GM13976 (cell line): ENCODE measurements around the gene SLC16A12.

ENCODE experiments used
- DNase-seq: peaks from one replicate; pipeline ENCODE4 v3.0.0; 2012; ENCODE audit warnings: low spot score
- in situ Hi-C: fragments of 300-500 bp; cut with MboI; formaldehyde crosslinking; loops from one replicate; pipeline ENCODE4 v1.12.0; 2022; ENCODE audit warnings: low sequenced_read_pairs, mixed read lengths, inconsistent platforms; ENCODE audit not compliant: unreplicated experiment
- TF ChIP-seq, protein P1 (sequence below): IDR thresholded peaks from 2 replicates; pipeline ENCODE4 v1.5.1; 2012; ENCODE audit warnings: borderline replicate concordance, mild to moderate bottlenecking; ENCODE audit not compliant: insufficient read depth; ENCODE audit errors: extremely low read depth, missing control alignments, control extremely low read depth

The SLC16A12 gene

DNA sequence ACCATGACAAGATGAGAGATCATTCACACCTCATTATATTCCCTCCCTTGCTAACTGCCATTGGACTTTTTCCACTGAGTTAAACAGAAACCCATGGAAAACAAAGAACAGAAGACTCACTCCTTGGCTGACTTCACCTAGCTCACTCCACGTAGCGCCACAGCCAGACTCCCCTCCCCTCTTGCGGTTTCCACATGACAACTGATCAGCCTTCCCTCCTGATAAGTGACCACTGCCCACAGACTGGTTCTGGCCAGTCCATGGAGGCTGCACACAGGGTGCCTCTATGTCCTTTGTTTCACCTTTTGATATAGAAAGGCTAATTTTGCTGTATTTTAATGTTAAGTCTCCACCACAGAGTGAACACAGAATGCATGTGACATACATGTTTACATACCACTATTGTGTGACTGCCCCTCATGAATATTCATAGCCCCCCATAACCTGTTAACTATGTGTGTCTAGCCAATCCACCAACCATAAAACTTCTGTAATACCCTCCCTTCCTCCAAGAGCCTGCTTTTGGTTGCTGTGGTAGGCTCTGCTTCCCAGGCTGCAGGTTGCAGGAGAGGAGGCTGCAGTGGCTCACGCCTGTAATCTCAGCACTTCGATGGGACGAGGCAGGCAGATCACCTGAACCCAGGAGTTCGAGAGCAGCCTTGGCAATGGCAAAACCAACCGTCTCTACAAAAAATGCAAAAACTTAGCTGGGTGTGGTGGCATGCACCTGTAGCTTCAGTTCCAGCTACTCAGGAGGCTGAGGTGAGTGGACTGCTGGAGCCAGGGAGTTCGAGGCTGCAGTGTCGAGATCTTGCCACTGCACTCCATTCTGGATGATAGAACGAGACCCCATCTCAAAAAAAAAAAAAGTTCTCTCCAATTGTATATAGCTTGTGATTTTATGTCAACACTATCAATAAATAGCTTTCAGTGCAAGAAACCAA is 131.0 kb downstream of the SLC16A12 start:
- in situ Hi-C loops, result no loop called here

DNA sequence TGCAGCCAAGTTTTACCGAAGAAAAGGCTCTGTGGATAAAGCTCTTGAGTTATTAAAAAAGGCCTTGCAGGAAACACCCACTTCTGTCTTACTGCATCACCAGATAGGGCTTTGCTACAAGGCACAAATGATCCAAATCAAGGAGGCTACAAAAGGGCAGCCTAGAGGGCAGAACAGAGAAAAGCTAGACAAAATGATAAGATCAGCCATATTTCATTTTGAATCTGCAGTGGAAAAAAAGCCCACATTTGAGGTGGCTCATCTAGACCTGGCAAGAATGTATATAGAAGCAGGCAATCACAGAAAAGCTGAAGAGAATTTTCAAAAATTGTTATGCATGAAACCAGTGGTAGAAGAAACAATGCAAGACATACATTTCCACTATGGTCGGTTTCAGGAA is 132.4 kb downstream of the SLC16A12 start:
- in situ Hi-C loops, result no loop called here
- no peak for DNase-seq
- TF ChIP-seq, protein P1, sequence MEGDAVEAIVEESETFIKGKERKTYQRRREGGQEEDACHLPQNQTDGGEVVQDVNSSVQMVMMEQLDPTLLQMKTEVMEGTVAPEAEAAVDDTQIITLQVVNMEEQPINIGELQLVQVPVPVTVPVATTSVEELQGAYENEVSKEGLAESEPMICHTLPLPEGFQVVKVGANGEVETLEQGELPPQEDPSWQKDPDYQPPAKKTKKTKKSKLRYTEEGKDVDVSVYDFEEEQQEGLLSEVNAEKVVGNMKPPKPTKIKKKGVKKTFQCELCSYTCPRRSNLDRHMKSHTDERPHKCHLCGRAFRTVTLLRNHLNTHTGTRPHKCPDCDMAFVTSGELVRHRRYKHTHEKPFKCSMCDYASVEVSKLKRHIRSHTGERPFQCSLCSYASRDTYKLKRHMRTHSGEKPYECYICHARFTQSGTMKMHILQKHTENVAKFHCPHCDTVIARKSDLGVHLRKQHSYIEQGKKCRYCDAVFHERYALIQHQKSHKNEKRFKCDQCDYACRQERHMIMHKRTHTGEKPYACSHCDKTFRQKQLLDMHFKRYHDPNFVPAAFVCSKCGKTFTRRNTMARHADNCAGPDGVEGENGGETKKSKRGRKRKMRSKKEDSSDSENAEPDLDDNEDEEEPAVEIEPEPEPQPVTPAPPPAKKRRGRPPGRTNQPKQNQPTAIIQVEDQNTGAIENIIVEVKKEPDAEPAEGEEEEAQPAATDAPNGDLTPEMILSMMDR, result no peak

More for the DNA sequence above, 131.0 kb downstream of the SLC16A12 start:
- no peak for DNase-seq
- TF ChIP-seq, protein P1, result no peak

DNA sequence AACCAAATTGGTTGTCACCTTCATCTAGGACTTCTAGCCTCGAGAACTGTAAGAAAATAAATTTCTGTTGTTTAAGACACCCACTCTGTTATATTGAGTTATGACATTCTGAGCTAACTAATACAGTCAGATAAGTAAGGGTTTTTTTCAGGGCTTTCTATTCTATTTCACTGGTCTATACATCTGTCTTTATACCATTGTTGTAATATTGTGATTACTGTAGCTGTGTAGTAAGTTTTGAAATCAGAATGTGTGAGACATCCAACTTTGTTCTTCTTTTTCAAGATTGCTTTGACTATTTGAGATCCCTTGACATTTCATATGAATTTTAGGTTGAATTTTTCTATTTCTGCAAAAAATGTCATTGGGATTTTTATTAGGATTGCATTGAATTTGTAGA is 135.4 kb downstream of the SLC16A12 start:
- in situ Hi-C loops, result no loop called here

DNA sequence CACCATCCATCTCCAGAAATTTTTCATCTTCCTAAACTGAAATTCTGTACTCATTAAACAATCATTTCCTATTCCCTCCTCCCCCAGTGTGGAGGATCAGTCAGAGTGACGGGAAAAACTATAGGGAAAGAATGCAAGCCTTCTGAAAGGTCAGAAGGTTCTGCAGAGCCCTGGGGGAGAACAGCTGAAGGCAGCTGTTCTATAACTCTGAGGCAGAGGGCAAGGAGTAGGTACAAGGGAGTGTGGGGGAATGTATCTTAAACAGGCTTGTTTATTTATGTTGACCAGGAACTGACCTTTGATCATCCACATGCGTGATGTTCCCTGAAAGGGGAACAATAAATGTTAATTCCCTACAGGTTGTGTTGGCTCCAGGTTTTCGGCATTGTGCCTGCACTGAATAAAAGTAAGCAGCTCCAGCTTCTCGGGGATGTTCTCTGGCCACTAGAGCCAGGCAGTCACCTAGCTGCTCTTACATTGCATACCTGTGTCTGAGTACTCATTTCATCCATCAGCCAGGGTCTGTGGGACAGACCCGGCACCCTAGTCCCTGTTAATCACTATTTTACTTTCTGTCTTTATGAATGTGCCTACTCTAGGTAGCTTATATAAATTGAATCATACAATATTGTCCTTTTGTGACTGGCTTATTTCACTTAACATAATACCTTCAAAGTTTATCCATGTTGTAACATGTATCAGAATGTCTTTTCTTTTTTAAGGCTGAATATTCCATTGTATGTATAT is 137.2 kb downstream of the SLC16A12 start:
- no peak for DNase-seq
- TF ChIP-seq, protein P1, result no peak

More for the DNA sequence above, 135.4 kb downstream of the SLC16A12 start:
- TF ChIP-seq, protein P1, result no peak
- no peak for DNase-seq

DNA sequence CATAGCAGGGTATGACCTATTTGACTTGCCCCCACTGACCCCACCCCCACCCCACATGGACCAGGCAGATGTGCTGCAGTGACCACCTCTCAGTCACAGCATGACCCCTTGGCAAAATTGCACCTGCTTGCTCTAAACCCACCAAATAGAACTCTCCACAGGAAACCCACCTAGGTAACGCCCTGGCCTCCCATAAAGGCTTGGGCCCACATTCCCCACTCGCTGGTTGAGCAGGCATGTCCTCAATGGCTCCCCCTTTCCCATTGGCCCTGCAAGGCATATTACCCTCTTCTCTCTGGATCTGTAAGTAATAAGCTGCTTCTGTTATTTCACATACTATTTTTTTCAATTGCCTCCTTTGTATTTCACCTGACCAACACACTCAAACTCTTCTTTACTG is 140.3 kb downstream of the SLC16A12 start:
- TF ChIP-seq, protein P1, result no peak
- in situ Hi-C loops, result no loop called here
- DNase-seq, result no peak

More for the DNA sequence above, 137.2 kb downstream of the SLC16A12 start:
- in situ Hi-C loops, result no loop called here

DNA sequence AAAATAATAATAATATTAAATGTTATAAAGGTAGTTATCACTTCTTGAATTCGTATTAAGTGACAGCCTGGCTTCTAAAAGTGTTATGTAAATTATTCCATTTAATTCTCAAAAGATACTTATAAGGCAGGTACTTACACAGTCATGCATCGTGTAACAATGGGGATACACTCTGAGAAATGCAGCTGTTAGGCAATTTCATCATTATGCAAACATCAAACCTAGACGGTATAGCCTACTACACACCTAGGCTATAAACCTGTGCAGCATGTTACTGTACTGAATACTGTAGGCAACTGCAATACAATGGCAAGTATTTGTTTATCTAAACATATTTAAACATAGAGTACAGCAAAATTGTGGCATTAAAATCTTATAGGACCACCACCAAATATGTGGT is 141.5 kb downstream of the SLC16A12 start:
- no peak for DNase-seq
- TF ChIP-seq, protein P1, result no peak
- in situ Hi-C loops, result no loop called here
